Thyroid gland (tissue), 4 donors: ENCODE data around the gene TAC1.

Experiments used
- POLR2A ChIP-seq, 2 donors: fragments of 450-650 bp; IDR thresholded peaks; one replicate each; pipeline ENCODE4 v1.6.1; 2017; ENCODE audit warnings: antibody characterized with exemption in 2 of 2, mild to moderate bottlenecking in 2 of 2, moderate library complexity in 1 of 2
- TF ChIP-seq, protein P1 (sequence below), 6 experiments: fragments of 200-600 bp in 3 of 6; fragments of 450-650 bp in 3 of 6; sonication (generic) in 3 of 6; IDR thresholded peaks; one replicate each; pipeline ENCODE4 v1.5.1; 2016 to 2019; ENCODE audit warnings: antibody characterized with exemption in 6 of 6, mild to moderate bottlenecking in 2 of 6, inconsistent platforms in 1 of 6, moderate library complexity in 1 of 6

DNA sequence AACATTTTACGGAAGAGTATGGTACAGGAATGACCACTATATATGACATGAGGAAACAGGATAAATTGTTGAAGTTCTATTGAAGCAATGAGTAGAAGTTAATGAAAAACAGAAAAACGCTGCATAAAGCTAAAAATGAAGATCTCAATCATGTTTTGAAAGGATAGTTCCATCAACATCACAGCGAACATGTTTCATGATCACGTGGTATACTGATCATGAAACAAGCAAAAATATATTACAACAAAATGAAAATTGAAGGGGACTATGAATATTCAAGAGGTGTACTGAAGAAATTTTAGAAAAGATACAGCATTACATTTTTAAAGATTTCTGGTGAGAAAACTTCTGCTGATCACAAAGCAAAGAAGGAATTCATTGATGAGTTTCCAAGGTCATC lies 45.9 kb upstream of the TAC1 start:
- TF ChIP-seq, protein P1, sequence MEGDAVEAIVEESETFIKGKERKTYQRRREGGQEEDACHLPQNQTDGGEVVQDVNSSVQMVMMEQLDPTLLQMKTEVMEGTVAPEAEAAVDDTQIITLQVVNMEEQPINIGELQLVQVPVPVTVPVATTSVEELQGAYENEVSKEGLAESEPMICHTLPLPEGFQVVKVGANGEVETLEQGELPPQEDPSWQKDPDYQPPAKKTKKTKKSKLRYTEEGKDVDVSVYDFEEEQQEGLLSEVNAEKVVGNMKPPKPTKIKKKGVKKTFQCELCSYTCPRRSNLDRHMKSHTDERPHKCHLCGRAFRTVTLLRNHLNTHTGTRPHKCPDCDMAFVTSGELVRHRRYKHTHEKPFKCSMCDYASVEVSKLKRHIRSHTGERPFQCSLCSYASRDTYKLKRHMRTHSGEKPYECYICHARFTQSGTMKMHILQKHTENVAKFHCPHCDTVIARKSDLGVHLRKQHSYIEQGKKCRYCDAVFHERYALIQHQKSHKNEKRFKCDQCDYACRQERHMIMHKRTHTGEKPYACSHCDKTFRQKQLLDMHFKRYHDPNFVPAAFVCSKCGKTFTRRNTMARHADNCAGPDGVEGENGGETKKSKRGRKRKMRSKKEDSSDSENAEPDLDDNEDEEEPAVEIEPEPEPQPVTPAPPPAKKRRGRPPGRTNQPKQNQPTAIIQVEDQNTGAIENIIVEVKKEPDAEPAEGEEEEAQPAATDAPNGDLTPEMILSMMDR (IDR thresholded peaks at IDR 0.05), result no peak
- TF ChIP-seq POLR2A (IDR thresholded peaks at IDR 0.05), result no peak
